ENCODE results near the gene KCNMA1. TPM values are rescaled to one million over a fixed set of nuclear protein-coding genes. Genes with fewer than 3 reads are reported as not detected.

The KCNMA1 gene
- total RNA-seq, 1 donor = 77.8 TPM

GRCh38 chr10:77667426-77668324 lies 30.1 kb upstream of the KCNMA1 start:
- H3K36me3 ChIP-seq (ENCODE audit: insufficient read depth, low read length) = no peaks in the 10 kb centered on the region
- H4K20me1 ChIP-seq (ENCODE audit: insufficient read depth, low read length) = no peaks in the 10 kb centered on the region
- no peak overlapping the region for H2AFZ ChIP-seq (ENCODE audit: low read length)
- no peaks in the 10 kb centered on the region for H3K9me3 ChIP-seq (ENCODE audit: low read depth, low read length)
- TF ChIP-seq CTCF (IDR thresholded peaks at IDR 0.05; ENCODE audit: extremely low read depth, low read depth, low read length) = no peak
- H3K27ac ChIP-seq (ENCODE audit: low read depth, low read length) = no peak overlapping the region
- H3K79me2 ChIP-seq (ENCODE audit: insufficient read depth, low read length) = no peaks in the 10 kb centered on the region
- H3K4me1 ChIP-seq (ENCODE audit: insufficient read depth, low read length) = peaks cover 6% of the 10 kb centered on the region
- H3K27me3 ChIP-seq (ENCODE audit: insufficient read depth, low read length) = peaks cover 39% of the 10 kb centered on the region
- DNase-seq (ENCODE audit: insufficient read length, low spot score, missing footprints) = no peak
- no peak overlapping the region for H3K4me2 ChIP-seq (ENCODE audit: insufficient read depth, low read length)
- H3K4me3 ChIP-seq (ENCODE audit: insufficient read depth, low read length) = no peak overlapping the region

DNA sequence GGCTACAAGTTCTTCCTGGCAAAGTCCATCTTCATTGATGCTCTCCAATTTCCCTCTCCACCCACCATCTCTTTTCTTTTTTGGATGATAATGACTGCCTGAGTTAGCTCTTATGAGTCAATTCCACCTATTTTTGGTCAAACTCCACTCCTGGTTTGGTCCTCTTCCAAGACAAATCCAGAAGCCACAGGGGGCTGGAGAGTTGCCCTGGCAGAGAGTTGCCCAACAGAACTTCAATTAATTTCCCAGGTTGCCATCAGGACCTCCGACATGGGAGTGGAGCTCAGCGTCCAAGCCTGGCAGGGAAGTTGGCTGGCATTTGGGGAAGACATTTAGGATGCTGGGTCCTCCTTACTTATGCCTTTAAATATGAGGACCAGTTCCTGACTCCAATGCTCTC lies 29.2 kb upstream of the KCNMA1 start:
- DNase-seq (ENCODE audit: insufficient read length, low spot score, missing footprints) = no peak
- TF ChIP-seq CTCF (IDR thresholded peaks at IDR 0.05; ENCODE audit: extremely low read depth, low read depth, low read length) = no peak
- no peak overlapping the region for H3K4me2 ChIP-seq (ENCODE audit: insufficient read depth, low read length)
- H3K79me2 ChIP-seq (ENCODE audit: insufficient read depth, low read length) = no peaks in the 10 kb centered on the region
- no peaks in the 10 kb centered on the region for H3K36me3 ChIP-seq (ENCODE audit: insufficient read depth, low read length)
- H3K27me3 ChIP-seq (ENCODE audit: insufficient read depth, low read length) = peaks cover 43% of the 10 kb centered on the region
- no peak overlapping the region for H3K4me3 ChIP-seq (ENCODE audit: insufficient read depth, low read length)
- H3K27ac ChIP-seq (ENCODE audit: low read depth, low read length) = no peak overlapping the region
- H3K4me1 ChIP-seq (ENCODE audit: insufficient read depth, low read length) = peaks cover 6% of the 10 kb centered on the region
- no peaks in the 10 kb centered on the region for H3K9me3 ChIP-seq (ENCODE audit: low read depth, low read length)
- no peak overlapping the region for H2AFZ ChIP-seq (ENCODE audit: low read length)
- H4K20me1 ChIP-seq (ENCODE audit: insufficient read depth, low read length) = no peaks in the 10 kb centered on the region

- Histone ChIP-seq H3K4me1 (ENCODE audit: insufficient read depth, low read length) (peaks cover 6% of the 10 kb centered on the region), H3K36me3 (ENCODE audit: insufficient read depth, low read length) (no peaks in the 10 kb centered on the region), H4K20me1 (ENCODE audit: insufficient read depth, low read length) (no peaks in the 10 kb centered on the region), H3K4me2 (ENCODE audit: insufficient read depth, low read length) (no peak overlapping the region), H2AFZ (ENCODE audit: low read length) (no peak overlapping the region), H3K9me3 (ENCODE audit: low read depth, low read length) (no peaks in the 10 kb centered on the region), H3K27ac (ENCODE audit: low read depth, low read length) (no peak overlapping the region), H3K27me3 (ENCODE audit: insufficient read depth, low read length) (peaks cover 26% of the 10 kb centered on the region), H3K4me3 (ENCODE audit: insufficient read depth, low read length) (no peak overlapping the region), H3K79me2 (ENCODE audit: insufficient read depth, low read length) (no peaks in the 10 kb centered on the region)
- TF ChIP-seq CTCF (IDR thresholded peaks at IDR 0.05; ENCODE audit: extremely low read depth, low read depth, low read length) = no peak
- DNase-seq (ENCODE audit: insufficient read length, low spot score, missing footprints) = no peak
Measured at GRCh38 chr10:77664696-77665095, 27.1 kb upstream of the KCNMA1 start.

DNA sequence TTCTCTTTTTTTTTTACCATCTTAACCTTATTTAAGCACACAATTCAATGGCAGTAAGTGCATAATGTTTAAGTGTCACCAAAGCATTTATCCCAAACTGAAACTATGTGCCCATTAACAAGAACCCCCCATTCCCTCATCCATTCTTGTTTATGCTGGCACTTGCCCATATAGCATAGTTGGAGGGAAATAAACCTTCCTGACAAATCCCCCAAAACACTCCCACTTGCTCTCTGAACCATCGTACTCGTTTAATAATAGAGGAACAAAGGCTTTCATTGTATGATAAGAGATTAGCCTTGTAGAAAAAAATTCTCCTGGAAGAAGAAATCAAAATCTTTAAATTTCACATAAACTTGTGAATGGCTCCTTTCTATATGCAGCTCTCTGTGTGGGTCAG lies 26.4 kb upstream of the KCNMA1 start:
- peaks cover 6% of the 10 kb centered on the region for H3K4me1 ChIP-seq (ENCODE audit: insufficient read depth, low read length)
- H3K36me3 ChIP-seq (ENCODE audit: insufficient read depth, low read length) = no peaks in the 10 kb centered on the region
- no peaks in the 10 kb centered on the region for H3K79me2 ChIP-seq (ENCODE audit: insufficient read depth, low read length)
- no peak for DNase-seq (ENCODE audit: insufficient read length, low spot score, missing footprints)
- no peak overlapping the region for H3K4me3 ChIP-seq (ENCODE audit: insufficient read depth, low read length)
- peaks cover 2% of the 10 kb centered on the region for H3K9me3 ChIP-seq (ENCODE audit: low read depth, low read length)
- H3K27me3 ChIP-seq (ENCODE audit: insufficient read depth, low read length) = peaks cover 26% of the 10 kb centered on the region
- no peak overlapping the region for H2AFZ ChIP-seq (ENCODE audit: low read length)
- TF ChIP-seq CTCF (IDR thresholded peaks at IDR 0.05; ENCODE audit: extremely low read depth, low read depth, low read length) = no peak
- no peaks in the 10 kb centered on the region for H4K20me1 ChIP-seq (ENCODE audit: insufficient read depth, low read length)
- H3K27ac ChIP-seq (ENCODE audit: low read depth, low read length) = no peak overlapping the region
- no peak overlapping the region for H3K4me2 ChIP-seq (ENCODE audit: insufficient read depth, low read length)

Measured in osteoblast (primary cell).